Bronchial epithelial cell (primary cell): ENCODE data around the gene ADD3. TPM values are rescaled to one million over a fixed set of nuclear protein-coding genes. Genes with fewer than 3 reads are reported as not detected.

ENCODE experiments used
- DNase-seq: peaks from one replicate; pipeline ENCODE4 v3.0.0-alpha.2; 2010; ENCODE audit warnings: low read depth
- FAIRE-seq: peaks from 2 replicates; lab custom pipeline; 2011; peaks lifted over from hg19 to GRCh38; lab: Jason Lieb, UNC
- H3K27me3 ChIP-seq: 2 replicates; pipeline ENCODE4 v1.5.1; 2011; ENCODE audit warnings: low read length; ENCODE audit not compliant: control insufficient read depth, insufficient read depth
- H3K36me3 ChIP-seq: 2 replicates; pipeline ENCODE4 v1.5.1; 2011; ENCODE audit warnings: low read length; ENCODE audit not compliant: control insufficient read depth, insufficient read depth
- H3K4me3 ChIP-seq: 2 replicates; pipeline ENCODE4 v1.5.1; 2011; ENCODE audit warnings: mild to moderate bottlenecking, low read depth, low read length, control low read depth
- total RNA-seq: library from RNA; depleted of rRNA; stranded (reverse); fragments of >200 nt; gene quantifications from 2 replicates; pipeline ENCODE4 v1.2.1, GENCODE V29; 2014
- TF ChIP-seq, protein P1 (sequence below): IDR thresholded peaks from 2 replicates; pipeline ENCODE4 v1.5.1; 2011; ENCODE audit warnings: mild to moderate bottlenecking, moderate library complexity, low read length, control low read depth, inconsistent platforms; ENCODE audit not compliant: insufficient read depth, severe bottlenecking

Gene ADD3
- total RNA-seq, 1 donor from 2014 or later: 39.5 TPM

DNA sequence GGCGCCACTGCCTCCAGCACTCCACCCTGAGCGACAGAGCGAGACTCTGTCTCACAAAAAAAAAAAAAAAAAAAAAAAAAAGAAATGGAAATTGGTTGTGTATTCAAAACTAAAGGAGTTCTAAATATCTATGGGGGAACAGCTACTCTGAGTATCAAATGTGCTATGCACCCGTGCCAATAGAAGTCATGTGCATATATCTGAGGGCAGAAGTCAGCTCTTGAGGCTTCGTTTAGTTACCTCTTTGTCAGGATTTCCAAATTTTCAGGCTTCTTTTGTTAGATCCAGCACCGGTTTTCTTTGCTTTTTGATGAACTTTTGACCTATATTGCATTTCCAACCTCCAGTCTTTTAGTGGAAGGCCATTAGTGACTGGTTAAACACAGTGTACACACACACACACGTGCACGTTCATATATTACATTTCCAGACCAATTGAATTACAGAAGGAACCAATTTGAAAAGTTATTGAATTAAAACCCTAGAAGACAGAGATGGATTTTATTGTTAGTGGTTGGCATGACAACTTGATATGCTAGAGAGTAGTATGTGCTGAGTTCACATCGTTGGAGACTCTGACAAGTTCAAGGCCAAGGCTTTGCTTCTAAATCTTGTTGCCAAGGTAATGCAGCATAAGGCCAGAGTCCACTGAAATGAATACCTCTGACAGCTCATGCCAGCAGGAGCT is 33.1 kb upstream of the ADD3 start:
- no peaks in the 10 kb centered on the region for H3K27me3 ChIP-seq
- no peak for FAIRE-seq
- no peaks in the 10 kb centered on the region for H3K36me3 ChIP-seq
- no peak overlapping the region for H3K4me3 ChIP-seq
- TF ChIP-seq, protein P1, sequence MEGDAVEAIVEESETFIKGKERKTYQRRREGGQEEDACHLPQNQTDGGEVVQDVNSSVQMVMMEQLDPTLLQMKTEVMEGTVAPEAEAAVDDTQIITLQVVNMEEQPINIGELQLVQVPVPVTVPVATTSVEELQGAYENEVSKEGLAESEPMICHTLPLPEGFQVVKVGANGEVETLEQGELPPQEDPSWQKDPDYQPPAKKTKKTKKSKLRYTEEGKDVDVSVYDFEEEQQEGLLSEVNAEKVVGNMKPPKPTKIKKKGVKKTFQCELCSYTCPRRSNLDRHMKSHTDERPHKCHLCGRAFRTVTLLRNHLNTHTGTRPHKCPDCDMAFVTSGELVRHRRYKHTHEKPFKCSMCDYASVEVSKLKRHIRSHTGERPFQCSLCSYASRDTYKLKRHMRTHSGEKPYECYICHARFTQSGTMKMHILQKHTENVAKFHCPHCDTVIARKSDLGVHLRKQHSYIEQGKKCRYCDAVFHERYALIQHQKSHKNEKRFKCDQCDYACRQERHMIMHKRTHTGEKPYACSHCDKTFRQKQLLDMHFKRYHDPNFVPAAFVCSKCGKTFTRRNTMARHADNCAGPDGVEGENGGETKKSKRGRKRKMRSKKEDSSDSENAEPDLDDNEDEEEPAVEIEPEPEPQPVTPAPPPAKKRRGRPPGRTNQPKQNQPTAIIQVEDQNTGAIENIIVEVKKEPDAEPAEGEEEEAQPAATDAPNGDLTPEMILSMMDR: no peak
- no peak for DNase-seq

DNA sequence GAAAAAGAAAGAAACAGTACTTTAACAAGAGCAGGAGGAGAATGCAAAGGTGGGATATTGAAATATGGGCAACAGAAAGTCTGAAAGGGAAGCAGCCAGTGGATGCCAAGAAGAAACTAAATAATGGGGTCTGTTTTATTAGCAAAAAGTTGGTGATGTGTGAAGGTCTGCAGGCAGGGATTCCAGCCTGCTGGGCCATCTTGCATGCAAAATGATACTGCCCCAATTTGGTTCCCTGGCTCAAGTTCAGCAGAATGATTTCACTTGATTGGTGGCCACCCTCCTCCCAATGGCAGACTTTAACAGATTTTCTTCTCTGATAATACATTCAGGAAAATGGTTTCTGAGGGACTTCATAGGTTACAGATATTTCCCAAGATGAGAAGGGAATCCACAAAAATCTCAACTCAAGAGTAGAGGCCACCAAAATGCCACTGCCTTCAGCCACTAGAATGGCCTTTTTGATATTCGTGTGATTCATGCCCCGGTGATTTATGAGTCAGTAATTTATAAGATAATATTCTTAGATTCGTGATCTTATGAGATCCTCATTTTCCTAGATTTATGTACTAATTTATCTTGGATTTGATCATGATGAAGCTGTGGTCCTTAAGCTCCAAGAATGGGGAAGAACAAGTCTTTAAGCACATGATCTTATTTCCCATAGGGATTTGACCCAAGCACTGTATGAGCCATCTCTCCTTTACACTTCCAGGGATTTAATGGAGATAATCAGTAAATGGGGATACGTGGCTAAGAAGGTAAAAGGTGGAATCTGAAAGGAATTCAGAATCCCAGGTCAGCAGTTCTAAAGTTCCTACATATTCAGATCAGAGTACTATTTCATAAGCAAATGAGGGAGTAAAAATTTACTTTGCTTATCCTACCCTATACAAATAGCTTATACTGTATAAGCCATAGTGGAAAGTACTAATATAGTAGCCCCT is 32.3 kb upstream of the ADD3 start:
- DNase-seq (no peak), FAIRE-seq (no peak)
- TF ChIP-seq, protein P1: no peak

DNA sequence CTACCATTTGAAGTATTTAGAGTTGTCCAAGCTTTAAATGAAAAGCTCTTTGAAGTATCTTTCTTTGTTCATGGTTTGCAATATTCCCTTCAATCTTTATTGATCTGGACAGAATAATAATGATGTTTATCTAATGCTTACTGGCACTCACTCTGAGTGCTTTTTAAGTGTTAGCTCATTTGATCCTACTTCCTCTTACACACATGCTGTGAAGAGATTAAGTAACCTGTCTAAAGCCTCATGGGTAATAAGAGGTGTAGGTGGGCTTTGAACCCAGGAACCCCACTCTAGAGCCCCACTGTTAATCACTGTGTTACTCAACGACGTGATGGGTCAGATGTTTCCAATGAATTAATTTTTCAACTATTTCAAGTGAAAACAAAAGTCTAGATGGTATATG is 31.1 kb upstream of the ADD3 start:
- no peak for FAIRE-seq

More for the DNA sequence above, 32.3 kb upstream of the ADD3 start:
- Histone ChIP-seq H3K4me3 (no peak overlapping the region), H3K27me3 (no peaks in the 10 kb centered on the region), H3K36me3 (no peaks in the 10 kb centered on the region)

DNA sequence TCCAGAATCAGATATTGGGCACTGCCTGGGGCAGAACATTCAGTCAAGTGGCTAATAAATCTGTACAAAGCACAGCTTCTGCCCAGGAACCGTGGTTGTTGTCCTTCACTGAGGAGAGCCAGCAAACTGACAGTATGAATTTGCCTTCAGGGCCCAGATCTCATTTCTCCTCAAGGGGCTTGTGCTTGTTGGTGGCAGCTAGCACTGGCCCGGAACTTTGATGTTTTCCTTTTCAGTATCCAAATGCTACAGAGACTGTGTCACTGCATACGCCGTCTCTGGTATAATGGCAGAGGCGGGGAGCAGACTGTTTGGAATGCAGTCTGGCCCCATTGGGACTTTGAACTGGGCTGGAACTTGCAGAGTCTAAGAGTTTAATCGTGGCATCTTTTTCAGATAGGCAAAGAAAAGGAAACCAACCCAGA is 30.4 kb upstream of the ADD3 start:
- TF ChIP-seq, protein P1: no peak
- H3K27me3 ChIP-seq: no peaks in the 10 kb centered on the region
- H3K4me3 ChIP-seq: no peak overlapping the region
- FAIRE-seq: no peak
- H3K36me3 ChIP-seq: no peaks in the 10 kb centered on the region
- no peak for DNase-seq

More for the DNA sequence above, 31.1 kb upstream of the ADD3 start:
- no peak overlapping the region for H3K4me3 ChIP-seq
- no peak for DNase-seq
- TF ChIP-seq, protein P1: no peak
- H3K27me3 ChIP-seq: no peaks in the 10 kb centered on the region
- no peaks in the 10 kb centered on the region for H3K36me3 ChIP-seq

DNA sequence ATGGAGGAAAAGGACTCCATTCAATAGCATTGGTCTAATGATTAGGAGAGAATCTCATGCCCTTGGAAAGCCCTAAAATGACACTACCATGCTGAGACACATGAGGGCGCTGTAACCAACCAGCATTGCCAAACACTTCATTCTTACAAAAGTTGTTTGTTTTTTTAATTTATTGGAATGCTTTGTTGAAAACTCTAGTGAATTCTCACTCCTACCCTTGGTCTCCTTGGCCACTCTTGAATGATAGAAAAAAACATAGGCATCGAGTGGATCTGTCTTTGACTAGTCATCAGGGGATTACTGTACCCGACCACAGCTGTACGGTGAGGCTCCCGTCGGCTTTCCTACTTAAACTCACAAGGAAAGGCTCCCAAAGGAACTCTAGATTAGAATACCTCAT is 29.3 kb upstream of the ADD3 start:
- FAIRE-seq: no peak
- Histone ChIP-seq H3K36me3 (no peaks in the 10 kb centered on the region), H3K4me3 (no peak overlapping the region), H3K27me3 (no peaks in the 10 kb centered on the region)
- TF ChIP-seq, protein P1: peak; percentile 83
- peak; percentile 52 for DNase-seq
